ENCODE results near the gene ARMC2.
"Not testable (repeated sequence)": the region's sequence is repeated elsewhere in the genome, so short reads cannot be mapped to it uniquely, and the experiment has no call there.

The ARMC2 gene

GRCh38 chr6:108873971-108874370 is 25.7 kb downstream of the ARMC2 start:
- no peak for DNase-seq

- no peak for DNase-seq
Measured at GRCh38 chr6:108874470-108875160, 26.4 kb downstream of the ARMC2 start.

- no peak for DNase-seq
Measured at GRCh38 chr6:108875161-108875555, 26.9 kb downstream of the ARMC2 start.

- DNase-seq = no peak
Measured at GRCh38 chr6:108877046-108877751, 29.0 kb downstream of the ARMC2 start.

- no peak for DNase-seq
Measured at GRCh38 chr6:108878942-108879341, 30.7 kb downstream of the ARMC2 start.

GRCh38 chr6:108883172-108883571 is 35.0 kb downstream of the ARMC2 start:
- no peak for DNase-seq

- no peak for DNase-seq
Measured at GRCh38 chr6:108884211-108885059, 36.2 kb downstream of the ARMC2 start.

GRCh38 chr6:108888052-108888451 is 39.8 kb downstream of the ARMC2 start:
- DNase-seq = no peak

- DNase-seq = no peak
Measured at GRCh38 chr6:108888745-108889144, 40.5 kb downstream of the ARMC2 start.

- DNase-seq = not testable (repeated sequence)
Measured at GRCh38 chr6:108890898-108891297, 42.7 kb downstream of the ARMC2 start.

- DNase-seq = no peak
Measured at GRCh38 chr6:108895571-108895970, 47.3 kb downstream of the ARMC2 start.

- DNase-seq = peak; percentile 59
Measured at GRCh38 chr6:108896111-108896661, 48.0 kb downstream of the ARMC2 start.

- no peak for DNase-seq
Measured at GRCh38 chr6:108897371-108897770, 49.1 kb downstream of the ARMC2 start.

GRCh38 chr6:108902382-108902792 is 54.2 kb downstream of the ARMC2 start:
- peak; percentile 52 for DNase-seq

GRCh38 chr6:108903796-108904195 is 55.6 kb downstream of the ARMC2 start:
- DNase-seq = no peak

GRCh38 chr6:108904741-108905140 is 56.5 kb downstream of the ARMC2 start:
- no peak for DNase-seq

GRCh38 chr6:108914235-108915022 is 66.2 kb downstream of the ARMC2 start:
- no peak for DNase-seq

GRCh38 chr6:108915258-108915657 is 67.0 kb downstream of the ARMC2 start:
- DNase-seq = no peak

GRCh38 chr6:108916026-108916686 is 67.9 kb downstream of the ARMC2 start:
- no peak for DNase-seq

- no peak for DNase-seq
Measured at GRCh38 chr6:108920751-108921150, 72.5 kb downstream of the ARMC2 start.

GRCh38 chr6:108921547-108922361 is 73.5 kb downstream of the ARMC2 start:
- no peak for DNase-seq

Data from KG1 (cell line).